Measurements from ENCODE around the gene CATSPERD. TPM values are rescaled to one million over a fixed set of nuclear protein-coding genes. Genes with fewer than 3 reads are reported as not detected.

Gene CATSPERD
- total and polyA plus RNA-seq, 4 donors: not detected

GRCh38 chr19:5814852-5815246 lies 94.4 kb downstream of the CATSPERD start:
- H3K36me3 ChIP-seq (ENCODE audit: control insufficient read depth in 4 of 4, insufficient read depth in 3 of 4, low read depth in 1 of 4, low read length in 3 of 4): peaks cover 0 to 1% (median 0%) of the 10 kb centered on the region in 4 donors
- no peaks in the 10 kb centered on the region for H3K9me3 ChIP-seq (ENCODE audit: control insufficient read depth in 4 of 4, low read length in 3 of 4)
- peaks cover 0 to 2% (median 0%) of the 10 kb centered on the region in 4 donors for H3K4me1 ChIP-seq (ENCODE audit: control insufficient read depth in 4 of 4, insufficient read depth in 4 of 4, low read length in 3 of 4)
- 81% methylated on average over 11 of the region's 11 CpGs for WGBS
- no peak for DNase-seq (ENCODE audit: low spot score)
- no peak for TF ChIP-seq NR2F2 (IDR thresholded peaks at IDR 0.05)
- TF ChIP-seq RXRA (IDR thresholded peaks at IDR 0.05): no peak
- no peak for TF ChIP-seq HNF4G (IDR thresholded peaks at IDR 0.05)
- TF ChIP-seq, protein P1, sequence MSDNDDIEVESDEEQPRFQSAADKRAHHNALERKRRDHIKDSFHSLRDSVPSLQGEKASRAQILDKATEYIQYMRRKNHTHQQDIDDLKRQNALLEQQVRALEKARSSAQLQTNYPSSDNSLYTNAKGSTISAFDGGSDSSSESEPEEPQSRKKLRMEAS (IDR thresholded peaks at IDR 0.05): no peak
- TF ChIP-seq HNF4A (conservative IDR thresholded peaks at IDR 0.05): no peak
- no peak for TF ChIP-seq ZBTB33 (IDR thresholded peaks at IDR 0.05)
- no peak overlapping the region for H3K9ac ChIP-seq (ENCODE audit: low read depth in 1 of 2, low read length in 2 of 2)
- H3K27me3 ChIP-seq (ENCODE audit: control insufficient read depth in 4 of 4, insufficient read depth in 4 of 4, low read length in 3 of 4): no peaks in the 10 kb centered on the region
- no peak overlapping the region for H3K27ac ChIP-seq (ENCODE audit: low read depth in 1 of 2, low read length in 2 of 2)
- no peak overlapping the region for H3K4me3 ChIP-seq (ENCODE audit: low read depth in 1 of 3, low read length in 3 of 3)

- Histone ChIP-seq H3K4me3 (ENCODE audit: low read depth in 1 of 3, low read length in 3 of 3) (no peak overlapping the region), H3K27me3 (ENCODE audit: control insufficient read depth in 4 of 4, insufficient read depth in 4 of 4, low read length in 3 of 4) (no peaks in the 10 kb centered on the region), H3K4me1 (ENCODE audit: control insufficient read depth in 4 of 4, insufficient read depth in 4 of 4, low read length in 3 of 4) (peaks cover 2 to 6% (median 4%) of the 10 kb centered on the region in 4 donors), H3K9me3 (ENCODE audit: control insufficient read depth in 4 of 4, low read length in 3 of 4) (no peaks in the 10 kb centered on the region), H3K9ac (ENCODE audit: low read depth in 1 of 2, low read length in 2 of 2) (no peak overlapping the region), H3K36me3 (ENCODE audit: control insufficient read depth in 4 of 4, insufficient read depth in 3 of 4, low read depth in 1 of 4, low read length in 3 of 4) (no peaks in the 10 kb centered on the region), H3K27ac (ENCODE audit: low read depth in 1 of 2, low read length in 2 of 2) (no peak overlapping the region)
- TF ChIP-seq FOXA1 (IDR thresholded peaks at IDR 0.05): no peak
- no peak for TF ChIP-seq YY1 (IDR thresholded peaks at IDR 0.05)
- TF ChIP-seq, protein P1 (IDR thresholded peaks at IDR 0.05): no peak
- TF ChIP-seq TAF1 (conservative IDR thresholded peaks at IDR 0.05): no peak
- no peak for TF ChIP-seq ZBTB33 (IDR thresholded peaks at IDR 0.05)
- no peak for TF ChIP-seq GABPA (IDR thresholded peaks at IDR 0.05 in 1 of 2, conservative IDR thresholded peaks at IDR 0.05 in 1 of 2)
- TF ChIP-seq, protein P2, sequence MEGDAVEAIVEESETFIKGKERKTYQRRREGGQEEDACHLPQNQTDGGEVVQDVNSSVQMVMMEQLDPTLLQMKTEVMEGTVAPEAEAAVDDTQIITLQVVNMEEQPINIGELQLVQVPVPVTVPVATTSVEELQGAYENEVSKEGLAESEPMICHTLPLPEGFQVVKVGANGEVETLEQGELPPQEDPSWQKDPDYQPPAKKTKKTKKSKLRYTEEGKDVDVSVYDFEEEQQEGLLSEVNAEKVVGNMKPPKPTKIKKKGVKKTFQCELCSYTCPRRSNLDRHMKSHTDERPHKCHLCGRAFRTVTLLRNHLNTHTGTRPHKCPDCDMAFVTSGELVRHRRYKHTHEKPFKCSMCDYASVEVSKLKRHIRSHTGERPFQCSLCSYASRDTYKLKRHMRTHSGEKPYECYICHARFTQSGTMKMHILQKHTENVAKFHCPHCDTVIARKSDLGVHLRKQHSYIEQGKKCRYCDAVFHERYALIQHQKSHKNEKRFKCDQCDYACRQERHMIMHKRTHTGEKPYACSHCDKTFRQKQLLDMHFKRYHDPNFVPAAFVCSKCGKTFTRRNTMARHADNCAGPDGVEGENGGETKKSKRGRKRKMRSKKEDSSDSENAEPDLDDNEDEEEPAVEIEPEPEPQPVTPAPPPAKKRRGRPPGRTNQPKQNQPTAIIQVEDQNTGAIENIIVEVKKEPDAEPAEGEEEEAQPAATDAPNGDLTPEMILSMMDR (IDR thresholded peaks at IDR 0.05; ENCODE audit: low read depth, low read length, missing input control): no peak
- TF ChIP-seq RAD21 (IDR thresholded peaks at IDR 0.05): no peak
- TF ChIP-seq NR2F2 (IDR thresholded peaks at IDR 0.05): no peak
- no peak for TF ChIP-seq FOXA2 (IDR thresholded peaks at IDR 0.05)
- no peak for TF ChIP-seq REST (IDR thresholded peaks at IDR 0.05)
- TF ChIP-seq HNF4A (conservative IDR thresholded peaks at IDR 0.05): no peak
- TF ChIP-seq HNF4G (IDR thresholded peaks at IDR 0.05): no peak
- TF ChIP-seq JUND (IDR thresholded peaks at IDR 0.05): no peak
- TF ChIP-seq, protein P3, sequence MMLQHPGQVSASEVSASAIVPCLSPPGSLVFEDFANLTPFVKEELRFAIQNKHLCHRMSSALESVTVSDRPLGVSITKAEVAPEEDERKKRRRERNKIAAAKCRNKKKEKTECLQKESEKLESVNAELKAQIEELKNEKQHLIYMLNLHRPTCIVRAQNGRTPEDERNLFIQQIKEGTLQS (IDR thresholded peaks at IDR 0.05): no peak
- no peak for TF ChIP-seq SP1 (IDR thresholded peaks at IDR 0.05)
- 94% methylated on average over 2 of the region's 2 CpGs for WGBS
- no peak for DNase-seq (ENCODE audit: low spot score)
These were observed 96.8 kb downstream of the CATSPERD start for GRCh38 chr19:5817218-5817617.

Data from liver (tissue), 9 donors.